KG1 (cell line): Measurements from ENCODE around the gene HAUS8.
A peak's percentile ranks its signal among the peaks of the same experiment; 100 is the strongest.

Source experiments
- DNase-seq: peaks from one replicate; lab custom pipeline; 2025; lab: John Stamatoyannopoulos, UW

HAUS8 gene

DNA sequence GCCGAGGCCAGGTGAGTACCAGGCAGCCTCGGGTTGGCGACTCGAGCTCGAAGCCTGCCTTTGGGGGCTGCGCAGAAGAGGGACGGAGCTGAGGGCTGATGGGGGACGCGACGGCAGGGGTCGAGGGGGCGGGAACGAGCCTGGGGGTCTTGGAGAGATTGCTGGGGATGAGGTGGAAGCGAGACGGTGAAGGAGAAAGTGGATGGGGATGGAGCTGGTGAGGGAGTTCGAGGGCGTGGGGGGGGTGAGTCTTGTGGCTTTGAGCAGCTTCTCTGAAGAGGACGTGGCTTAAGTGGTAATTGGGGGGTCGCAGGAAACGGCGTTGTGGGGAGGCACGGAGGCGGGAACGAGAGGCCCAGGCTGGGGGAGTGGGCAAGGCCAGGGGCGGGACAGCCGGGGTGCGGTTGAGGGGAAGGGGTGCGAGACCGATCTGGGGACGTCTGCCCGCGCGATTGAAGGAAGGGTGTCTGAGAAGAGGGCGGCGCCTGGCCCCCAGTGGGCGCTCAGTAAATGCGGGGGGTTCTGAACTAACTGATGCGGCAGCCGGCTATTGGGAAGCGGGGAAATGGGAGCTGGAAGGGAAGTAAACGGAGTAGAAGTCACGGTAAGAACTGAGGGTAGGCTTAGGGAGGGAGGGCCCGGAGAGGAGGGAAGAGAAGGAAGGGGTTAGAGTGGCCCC is 751 bp upstream of the HAUS8 start:
- DNase-seq, result peak; percentile 24

DNA sequence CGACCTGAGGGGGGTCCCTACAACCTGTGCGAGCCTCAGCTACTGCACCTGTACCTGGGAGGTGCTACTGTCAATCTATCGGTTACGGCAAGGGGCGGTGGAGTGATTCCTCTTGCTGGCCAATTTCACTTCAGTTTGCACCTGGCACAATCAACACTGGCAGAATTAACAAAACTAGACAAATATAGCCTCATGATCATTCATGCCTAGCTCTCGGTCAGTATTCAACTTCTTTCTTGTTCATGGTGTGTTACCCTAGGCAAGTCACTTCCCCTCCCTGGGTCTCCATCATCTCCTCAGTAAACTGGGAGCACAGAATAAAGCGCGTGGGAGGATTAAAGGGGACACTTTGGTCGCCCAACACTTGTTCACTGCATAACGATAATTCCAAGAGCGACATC is 618 bp downstream of the HAUS8 start:
- no peak for DNase-seq

GRCh38 chr19:17073869-17074633 is 1.2 kb downstream of the HAUS8 start:
- DNase-seq, result no peak

- DNase-seq, result no peak
These were observed 4.3 kb downstream of the HAUS8 start for GRCh38 chr19:17070912-17071311.

DNA sequence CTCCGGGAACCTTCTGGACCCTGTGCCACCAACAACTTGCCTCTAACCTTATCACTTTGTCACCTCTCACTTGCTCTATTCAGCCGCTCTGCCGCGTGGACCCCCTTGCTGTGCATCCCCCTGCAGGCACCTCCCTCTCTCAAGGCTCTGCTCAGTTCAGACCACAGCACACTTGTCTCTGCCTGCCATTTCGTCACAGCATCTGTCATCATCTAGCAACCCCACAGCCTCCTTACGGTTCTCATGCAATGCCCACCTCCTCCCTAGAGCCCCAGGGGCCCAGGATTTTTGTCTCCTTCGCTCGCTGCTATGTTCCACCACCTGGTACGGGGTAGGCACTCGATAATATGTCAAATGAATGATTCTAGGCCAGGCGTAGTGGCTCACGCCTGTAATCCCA is 4.8 kb downstream of the HAUS8 start:
- DNase-seq, result no peak

DNA sequence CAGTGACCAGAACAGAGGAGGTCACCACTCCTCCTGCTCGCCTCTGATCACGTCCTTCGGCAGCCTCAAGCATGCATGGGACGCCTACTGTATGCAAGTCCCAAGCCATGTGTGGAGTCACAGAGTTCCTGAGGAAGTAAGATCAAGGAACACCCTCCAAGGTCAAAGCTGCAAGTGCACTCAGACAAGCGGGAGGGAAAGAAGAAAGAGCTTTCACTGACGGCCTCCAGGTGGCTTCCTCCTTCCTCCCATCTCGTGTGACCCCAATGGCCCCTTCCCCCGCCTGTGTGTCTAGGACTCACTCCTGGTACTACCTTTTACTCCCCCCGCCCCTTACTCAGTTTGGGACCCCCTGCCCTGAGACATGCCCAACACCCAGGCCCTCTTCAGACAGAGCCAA is 6.1 kb downstream of the HAUS8 start:
- DNase-seq, result no peak

- DNase-seq, result no peak
These were observed 11.8 kb downstream of the HAUS8 start for GRCh38 chr19:17063428-17063827.

DNA sequence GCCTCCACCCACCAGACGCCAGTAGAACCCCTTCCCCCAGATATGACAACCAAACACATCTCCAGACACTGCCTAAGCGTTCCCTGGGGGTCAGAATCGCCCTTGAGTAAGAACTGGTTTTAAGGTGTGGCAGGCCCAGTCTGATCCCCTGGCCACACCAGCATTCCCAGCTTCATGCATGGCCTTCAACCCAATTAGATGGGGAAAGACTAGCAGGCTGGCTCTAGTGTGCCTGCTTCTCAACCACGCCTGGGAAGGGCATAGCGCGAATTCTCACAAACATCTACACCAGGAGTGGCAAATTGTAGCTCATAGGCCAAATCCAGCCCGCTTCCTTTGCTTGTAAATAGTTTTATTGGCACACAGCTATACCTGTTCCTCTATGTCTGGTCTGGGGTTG is 13.6 kb downstream of the HAUS8 start:
- DNase-seq, result no peak

- no peak for DNase-seq
These were observed 14.0 kb downstream of the HAUS8 start for GRCh38 chr19:17061205-17061604.

GRCh38 chr19:17060802-17061201 is 14.4 kb downstream of the HAUS8 start:
- no peak for DNase-seq

- peak; percentile 1 for DNase-seq
These were observed 17.0 kb downstream of the HAUS8 start for GRCh38 chr19:17058236-17058635.

- no peak for DNase-seq
These were observed 19.6 kb downstream of the HAUS8 start for GRCh38 chr19:17055636-17056035.

DNA sequence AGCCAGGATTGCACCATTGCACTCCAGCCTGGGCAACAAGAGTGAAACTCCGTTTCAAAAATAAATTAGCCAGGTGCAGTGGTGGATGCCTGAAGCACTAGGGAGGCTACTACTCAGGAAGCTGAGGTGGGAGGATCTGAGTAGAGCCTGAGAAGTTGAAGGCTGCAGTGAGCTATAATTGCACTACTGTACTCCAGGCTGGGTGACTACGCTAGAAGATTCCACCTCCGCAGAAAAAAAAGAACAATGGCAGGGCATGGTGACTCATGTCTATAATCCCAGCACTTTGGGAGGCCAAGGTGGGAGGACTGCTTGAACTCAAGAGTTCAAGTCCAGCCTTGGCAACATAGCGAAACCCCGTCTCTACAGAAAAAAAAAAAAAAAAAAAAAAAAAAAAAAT is 20.5 kb downstream of the HAUS8 start:
- no peak for DNase-seq

- no peak for DNase-seq
These were observed 22.8 kb downstream of the HAUS8 start for GRCh38 chr19:17052439-17052838.

DNA sequence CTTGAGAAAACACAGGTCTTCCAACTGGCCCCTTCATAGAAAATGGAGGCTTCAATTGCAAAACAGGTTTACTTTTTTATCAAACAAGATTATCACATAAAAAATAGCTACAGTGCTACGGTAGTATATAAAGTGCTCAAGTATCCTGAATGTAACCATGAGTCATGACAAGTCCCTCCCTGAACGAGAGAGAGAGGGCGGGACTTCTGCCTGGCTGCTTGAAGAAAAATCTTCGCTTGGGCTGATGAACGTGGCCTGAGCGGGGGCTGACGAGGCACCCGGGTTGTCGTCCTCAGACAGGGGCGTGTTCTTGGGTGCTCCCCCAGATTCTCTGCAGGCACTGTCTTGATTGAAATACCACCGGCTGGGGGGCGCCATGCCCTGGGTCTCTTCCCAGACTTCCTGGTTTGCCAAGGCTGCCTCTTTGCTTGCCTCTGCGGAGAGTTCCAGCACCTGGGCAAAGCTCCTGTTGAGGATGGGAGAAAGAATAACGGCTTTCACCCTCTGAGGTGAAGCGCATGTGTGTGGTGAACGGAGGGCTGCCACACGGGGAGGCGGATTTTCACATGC is 25.5 kb downstream of the HAUS8 start:
- DNase-seq, result no peak

DNA sequence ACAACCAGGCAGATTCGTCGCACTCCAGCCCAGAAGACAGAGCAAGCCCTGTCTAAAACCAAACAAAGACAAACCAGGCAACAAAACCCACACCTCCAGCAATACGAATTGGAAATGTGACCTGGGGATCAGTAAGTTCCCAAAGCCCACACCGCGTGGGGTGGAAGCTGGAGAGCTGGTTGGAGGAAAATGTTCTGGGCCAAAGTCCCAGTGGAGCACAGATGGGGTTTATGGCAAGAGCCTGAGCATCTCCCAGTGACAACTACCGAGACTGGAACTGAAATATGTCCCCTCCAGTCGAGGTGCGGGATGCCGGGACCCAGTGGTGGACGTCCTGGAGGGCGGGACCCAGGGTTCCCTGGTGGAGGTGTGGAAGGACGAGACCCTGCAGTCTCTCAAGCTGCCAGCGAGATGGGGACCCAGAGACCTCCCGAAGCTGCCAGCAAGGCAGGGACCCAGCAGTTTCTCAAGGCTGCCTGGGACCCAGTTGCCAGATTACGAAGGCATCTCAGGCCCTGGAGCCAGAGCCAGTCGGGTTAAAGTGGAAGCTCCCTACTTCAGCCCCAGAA is 26.3 kb downstream of the HAUS8 start:
- DNase-seq, result no peak

- no peak for DNase-seq
These were observed 29.2 kb downstream of the HAUS8 start for GRCh38 chr19:17045907-17046502.

GRCh38 chr19:17043744-17044143 is 31.5 kb downstream of the HAUS8 start:
- DNase-seq, result no peak

- DNase-seq, result no peak
These were observed 33.3 kb downstream of the HAUS8 start for GRCh38 chr19:17041976-17042375.

DNA sequence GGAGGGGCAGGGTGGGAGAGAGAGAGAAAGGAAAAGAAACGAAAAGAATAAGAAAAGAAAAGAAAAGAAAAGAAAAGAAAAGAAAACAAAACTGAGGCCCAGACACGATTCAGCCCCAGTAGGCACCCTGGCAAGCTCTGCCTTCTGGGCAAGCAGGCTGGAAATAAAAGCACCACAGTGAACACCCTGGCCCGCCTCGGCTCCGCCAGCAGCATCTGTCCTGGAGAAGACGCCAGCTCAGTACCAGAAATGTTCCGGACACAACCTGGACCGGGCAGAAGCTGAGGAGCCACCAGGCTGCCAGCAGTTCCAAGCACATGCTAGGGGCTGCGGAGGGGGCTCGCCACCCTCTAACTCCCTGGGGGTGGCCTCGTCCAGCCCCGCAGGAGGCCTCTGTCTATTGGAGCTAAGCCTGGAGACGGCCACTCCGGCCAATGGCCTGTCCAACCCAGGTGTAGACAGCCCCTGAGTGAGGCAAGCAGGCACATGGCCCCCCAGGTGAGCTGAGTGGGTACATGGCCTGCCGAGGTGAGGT is 37.2 kb downstream of the HAUS8 start:
- no peak for DNase-seq

DNA sequence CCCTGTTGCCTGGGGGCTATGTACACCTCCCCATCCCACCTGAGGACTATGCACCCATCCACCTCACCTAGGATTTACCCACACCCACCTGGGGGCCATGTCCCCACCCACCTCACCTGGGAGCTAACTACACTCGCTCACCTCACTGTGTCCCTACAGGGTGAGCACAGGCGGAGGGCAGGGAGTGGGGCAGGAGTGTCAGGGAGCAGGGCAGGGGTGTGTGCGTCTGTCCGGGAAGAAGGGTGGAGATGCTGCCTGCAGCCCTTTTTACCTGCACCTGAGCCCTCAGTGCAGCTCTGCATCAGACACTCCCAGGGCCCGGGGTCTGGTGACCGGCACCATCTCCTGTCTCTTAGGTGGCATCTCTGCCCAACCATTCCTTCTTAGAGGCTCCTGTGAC is 38.1 kb downstream of the HAUS8 start:
- DNase-seq, result no peak

DNA sequence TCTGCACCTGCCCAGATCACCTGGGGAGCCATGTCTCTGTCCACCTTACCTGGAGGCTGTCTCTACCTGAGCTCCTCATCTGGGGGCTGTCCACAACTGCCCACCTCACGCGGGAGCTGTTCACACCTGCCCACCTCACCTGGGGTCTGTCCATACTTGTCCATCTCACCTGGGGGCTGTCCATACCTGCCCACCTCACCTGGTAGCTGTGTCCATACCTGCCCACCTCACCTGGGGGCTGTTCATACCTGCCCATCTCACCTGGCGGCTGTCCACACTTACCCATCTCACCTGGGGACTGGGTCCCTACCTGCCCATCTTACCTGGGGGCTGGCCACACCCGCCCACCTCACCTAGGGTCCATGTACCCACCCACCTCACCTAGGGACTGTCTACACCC is 38.6 kb downstream of the HAUS8 start:
- no peak for DNase-seq
